ENCODE results near the gene VEZF1. TPM values are rescaled to one million over a fixed set of nuclear protein-coding genes. Genes with fewer than 3 reads are reported as not detected.
"Not testable (repeated sequence)": the region's sequence is repeated elsewhere in the genome, so short reads cannot be mapped to it uniquely, and the experiment has no call there.

Gene VEZF1
- total and polyA plus RNA-seq, 2 experiments from 2014 or later = 36.0 to 67.7 TPM

DNA sequence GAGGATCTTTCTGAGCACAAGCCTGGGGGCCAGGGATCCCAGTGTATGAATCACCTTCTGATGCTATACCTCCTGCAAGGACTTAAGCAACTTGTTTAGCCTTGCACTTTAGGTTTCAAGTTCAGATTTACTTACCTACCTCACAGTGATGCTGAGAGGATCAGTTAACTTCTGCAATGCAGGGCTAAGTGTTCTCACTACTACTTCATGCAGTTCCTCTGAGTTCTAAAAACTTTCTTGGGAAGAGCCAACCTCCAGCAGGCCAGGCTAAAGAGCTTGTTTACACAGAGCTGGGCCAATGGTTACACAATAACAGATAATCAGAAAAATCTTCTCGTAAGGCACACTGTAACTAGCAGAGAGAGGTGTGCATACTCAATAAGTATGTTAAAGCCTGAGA is 13.0 kb downstream of the VEZF1 start:
- H3K4me3 ChIP-seq = no peak overlapping the region
- H4K20me1 ChIP-seq (replicated peaks; ENCODE audit: insufficient read depth) = peaks cover 15% of the 10 kb centered on the region
- no peak overlapping the region for H3K27ac Mint-ChIP-seq
- ATAC-seq (no peak), DNase-seq (ENCODE audit: low spot score) (no peak)
- H3K4me1 ChIP-seq (ENCODE audit: insufficient read depth) = no peaks in the 10 kb centered on the region
- no peak overlapping the region for H3K4me2 ChIP-seq
- no peaks in the 10 kb centered on the region for H3K27me3 ChIP-seq (ENCODE audit: insufficient read depth)
- H3K79me2 ChIP-seq (replicated peaks; ENCODE audit: insufficient read depth) = peaks cover 6% of the 10 kb centered on the region
- H3K9me2 ChIP-seq (ENCODE audit: insufficient read depth) = no peaks in the 10 kb centered on the region
- H3K27ac ChIP-seq (ENCODE audit: low read depth) = no peak overlapping the region
- peaks cover 53% of the 10 kb centered on the region for H3K36me3 Mint-ChIP-seq (ENCODE audit: low read depth)
- H3F3A ChIP-seq (replicated peaks; ENCODE audit: low read depth) = 0 out of 2 replicates have a peak, but pooled peaks cover 10% of the 10 kb centered on the region
- no peaks in the 10 kb centered on the region for H3K4me1 Mint-ChIP-seq
- H2AFZ ChIP-seq = no peak overlapping the region
- no peaks in the 10 kb centered on the region for H3K9me3 Mint-ChIP-seq
- peaks cover 5% of the 10 kb centered on the region for H3K27me3 Mint-ChIP-seq (ENCODE audit: insufficient read depth, low read depth, poor library complexity)
- peaks cover 43% of the 10 kb centered on the region; the same call in 1 of the 2 replicates for H3K36me3 ChIP-seq (ENCODE audit: insufficient read depth)
- H3K4me3 Mint-ChIP-seq = no peak overlapping the region
- no peak for TF ChIP-seq ZNF114 (CRISPR knock-in tag; IDR thresholded peaks at IDR 0.05)

DNA sequence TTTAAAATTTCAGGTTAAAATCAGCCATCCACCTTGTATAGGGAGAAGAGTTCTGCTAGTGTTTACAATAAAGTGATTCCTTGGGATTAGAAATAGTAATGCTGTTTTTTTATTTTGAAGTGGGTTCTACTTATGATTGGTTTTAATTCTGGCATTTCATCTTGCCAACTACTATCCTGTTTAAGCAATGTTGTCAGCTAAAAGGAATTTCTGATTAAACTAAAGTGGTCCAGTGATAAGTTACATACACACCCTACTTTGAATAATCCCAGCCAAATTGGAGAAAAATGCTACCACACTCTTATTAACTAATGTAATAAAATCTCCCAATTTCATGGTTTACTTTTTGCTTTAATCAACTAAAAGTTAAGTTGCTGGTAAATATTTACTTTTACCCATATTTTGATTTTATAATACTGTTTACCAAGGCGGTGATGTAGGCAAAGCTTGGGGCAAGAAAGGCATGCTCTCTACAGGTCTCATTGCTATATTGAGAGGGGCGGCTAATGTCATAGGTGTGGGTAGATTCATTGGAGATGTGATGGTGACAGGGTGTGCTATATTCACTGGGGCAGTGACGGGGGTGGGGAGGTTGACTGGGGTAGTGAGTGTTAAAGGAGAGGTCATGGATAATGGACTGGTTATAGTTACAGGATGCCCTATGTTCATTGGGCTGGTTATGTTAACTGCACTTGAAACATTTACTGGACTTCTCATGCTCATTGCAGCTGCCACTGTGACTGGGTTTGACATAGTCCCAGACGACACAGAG is 13.8 kb downstream of the VEZF1 start:
- H4K20me1 ChIP-seq (replicated peaks; ENCODE audit: insufficient read depth) = peaks cover 15% of the 10 kb centered on the region
- H3K27me3 ChIP-seq (ENCODE audit: insufficient read depth); H3F3A ChIP-seq (replicated peaks; ENCODE audit: low read depth); H3K27ac ChIP-seq (ENCODE audit: low read depth); H3K9me2 ChIP-seq (ENCODE audit: insufficient read depth); DNase-seq (ENCODE audit: low spot score); ATAC-seq; H3K4me1 ChIP-seq (ENCODE audit: insufficient read depth); H2AFZ ChIP-seq; H3K4me2 ChIP-seq; H3K9me3 Mint-ChIP-seq; H3K4me3 ChIP-seq; H3K27me3 Mint-ChIP-seq (ENCODE audit: insufficient read depth, low read depth, poor library complexity); H3K27ac Mint-ChIP-seq; H3K4me1 Mint-ChIP-seq; H3K79me2 ChIP-seq (replicated peaks; ENCODE audit: insufficient read depth); H3K4me3 Mint-ChIP-seq: not testable (repeated sequence)
- H3K36me3 ChIP-seq (ENCODE audit: insufficient read depth) = peaks cover 36% of the 10 kb centered on the region; the same call in 1 of the 2 replicates
- peaks cover 49% of the 10 kb centered on the region for H3K36me3 Mint-ChIP-seq (ENCODE audit: low read depth)

DNA sequence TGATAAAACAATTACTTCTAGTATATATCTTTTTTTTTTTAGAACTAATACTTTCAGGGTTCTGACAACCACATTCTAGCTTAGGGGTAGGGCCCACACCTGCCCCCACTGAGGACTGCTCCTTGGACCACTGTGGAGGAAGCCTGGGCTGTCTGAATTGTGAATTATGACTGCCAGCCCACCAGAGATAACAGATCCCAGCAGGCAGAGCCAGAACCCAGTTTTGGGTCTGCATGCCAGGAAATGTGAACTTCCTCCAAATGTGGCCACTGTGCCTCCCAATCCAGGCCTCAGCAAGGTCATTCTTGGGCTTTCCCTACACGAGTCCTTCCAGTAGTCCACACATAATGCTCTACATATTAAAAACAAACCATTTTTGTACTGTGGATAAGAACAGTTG is 15.9 kb downstream of the VEZF1 start:
- no peaks in the 10 kb centered on the region; the same call in 1 of the 2 replicates for H3K79me2 ChIP-seq (replicated peaks; ENCODE audit: insufficient read depth)
- peaks cover 3% of the 10 kb centered on the region; the same call in 1 of the 2 replicates for H3K4me1 ChIP-seq (ENCODE audit: insufficient read depth)
- Mint-ChIP-seq H3K9me3 (no peaks in the 10 kb centered on the region), H3K4me1 (peaks cover 10% of the 10 kb centered on the region; the same call in 2 of the 3 replicates), H3K27ac (no peak overlapping the region), H3K36me3 (ENCODE audit: low read depth) (peaks cover 34% of the 10 kb centered on the region), H3K27me3 (ENCODE audit: insufficient read depth, low read depth, poor library complexity) (peaks cover 2% of the 10 kb centered on the region), H3K4me3 (no peak overlapping the region)
- peaks cover 11% of the 10 kb centered on the region for H4K20me1 ChIP-seq (replicated peaks; ENCODE audit: insufficient read depth)
- H3K36me3 ChIP-seq (ENCODE audit: insufficient read depth) = peaks cover 20% of the 10 kb centered on the region; the same call in 1 of the 2 replicates
- H3K27ac ChIP-seq (ENCODE audit: low read depth) = no peak overlapping the region
- DNase-seq (ENCODE audit: low spot score) (no peak), ATAC-seq (no peak)
- H3K4me2 ChIP-seq = no peak overlapping the region
- no peaks in the 10 kb centered on the region for H3K27me3 ChIP-seq (ENCODE audit: insufficient read depth)
- H2AFZ ChIP-seq = no peak overlapping the region
- no peaks in the 10 kb centered on the region for H3K9me2 ChIP-seq (ENCODE audit: insufficient read depth)
- H3F3A ChIP-seq (replicated peaks; ENCODE audit: low read depth) = 0 out of 2 replicates have a peak, but pooled peaks cover 10% of the 10 kb centered on the region
- no peak overlapping the region for H3K4me3 ChIP-seq
- TF ChIP-seq JUNB (IDR thresholded peaks at IDR 0.05; ENCODE audit: unreplicated experiment) = no peak
- TF ChIP-seq ZNF114 (CRISPR knock-in tag; IDR thresholded peaks at IDR 0.05) = no peak
- TF ChIP-seq, protein P1, sequence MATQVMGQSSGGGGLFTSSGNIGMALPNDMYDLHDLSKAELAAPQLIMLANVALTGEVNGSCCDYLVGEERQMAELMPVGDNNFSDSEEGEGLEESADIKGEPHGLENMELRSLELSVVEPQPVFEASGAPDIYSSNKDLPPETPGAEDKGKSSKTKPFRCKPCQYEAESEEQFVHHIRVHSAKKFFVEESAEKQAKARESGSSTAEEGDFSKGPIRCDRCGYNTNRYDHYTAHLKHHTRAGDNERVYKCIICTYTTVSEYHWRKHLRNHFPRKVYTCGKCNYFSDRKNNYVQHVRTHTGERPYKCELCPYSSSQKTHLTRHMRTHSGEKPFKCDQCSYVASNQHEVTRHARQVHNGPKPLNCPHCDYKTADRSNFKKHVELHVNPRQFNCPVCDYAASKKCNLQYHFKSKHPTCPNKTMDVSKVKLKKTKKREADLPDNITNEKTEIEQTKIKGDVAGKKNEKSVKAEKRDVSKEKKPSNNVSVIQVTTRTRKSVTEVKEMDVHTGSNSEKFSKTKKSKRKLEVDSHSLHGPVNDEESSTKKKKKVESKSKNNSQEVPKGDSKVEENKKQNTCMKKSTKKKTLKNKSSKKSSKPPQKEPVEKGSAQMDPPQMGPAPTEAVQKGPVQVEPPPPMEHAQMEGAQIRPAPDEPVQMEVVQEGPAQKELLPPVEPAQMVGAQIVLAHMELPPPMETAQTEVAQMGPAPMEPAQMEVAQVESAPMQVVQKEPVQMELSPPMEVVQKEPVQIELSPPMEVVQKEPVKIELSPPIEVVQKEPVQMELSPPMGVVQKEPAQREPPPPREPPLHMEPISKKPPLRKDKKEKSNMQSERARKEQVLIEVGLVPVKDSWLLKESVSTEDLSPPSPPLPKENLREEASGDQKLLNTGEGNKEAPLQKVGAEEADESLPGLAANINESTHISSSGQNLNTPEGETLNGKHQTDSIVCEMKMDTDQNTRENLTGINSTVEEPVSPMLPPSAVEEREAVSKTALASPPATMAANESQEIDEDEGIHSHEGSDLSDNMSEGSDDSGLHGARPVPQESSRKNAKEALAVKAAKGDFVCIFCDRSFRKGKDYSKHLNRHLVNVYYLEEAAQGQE (IDR thresholded peaks at IDR 0.05; ENCODE audit: unreplicated experiment) = no peak
- no peak for TF ChIP-seq POLR2AphosphoS5 (IDR thresholded peaks at IDR 0.05; ENCODE audit: low read depth)
- no peak for TF ChIP-seq ZNF331 (CRISPR knock-in tag; IDR thresholded peaks at IDR 0.05; ENCODE audit: low read depth)
- TF ChIP-seq, protein P2, sequence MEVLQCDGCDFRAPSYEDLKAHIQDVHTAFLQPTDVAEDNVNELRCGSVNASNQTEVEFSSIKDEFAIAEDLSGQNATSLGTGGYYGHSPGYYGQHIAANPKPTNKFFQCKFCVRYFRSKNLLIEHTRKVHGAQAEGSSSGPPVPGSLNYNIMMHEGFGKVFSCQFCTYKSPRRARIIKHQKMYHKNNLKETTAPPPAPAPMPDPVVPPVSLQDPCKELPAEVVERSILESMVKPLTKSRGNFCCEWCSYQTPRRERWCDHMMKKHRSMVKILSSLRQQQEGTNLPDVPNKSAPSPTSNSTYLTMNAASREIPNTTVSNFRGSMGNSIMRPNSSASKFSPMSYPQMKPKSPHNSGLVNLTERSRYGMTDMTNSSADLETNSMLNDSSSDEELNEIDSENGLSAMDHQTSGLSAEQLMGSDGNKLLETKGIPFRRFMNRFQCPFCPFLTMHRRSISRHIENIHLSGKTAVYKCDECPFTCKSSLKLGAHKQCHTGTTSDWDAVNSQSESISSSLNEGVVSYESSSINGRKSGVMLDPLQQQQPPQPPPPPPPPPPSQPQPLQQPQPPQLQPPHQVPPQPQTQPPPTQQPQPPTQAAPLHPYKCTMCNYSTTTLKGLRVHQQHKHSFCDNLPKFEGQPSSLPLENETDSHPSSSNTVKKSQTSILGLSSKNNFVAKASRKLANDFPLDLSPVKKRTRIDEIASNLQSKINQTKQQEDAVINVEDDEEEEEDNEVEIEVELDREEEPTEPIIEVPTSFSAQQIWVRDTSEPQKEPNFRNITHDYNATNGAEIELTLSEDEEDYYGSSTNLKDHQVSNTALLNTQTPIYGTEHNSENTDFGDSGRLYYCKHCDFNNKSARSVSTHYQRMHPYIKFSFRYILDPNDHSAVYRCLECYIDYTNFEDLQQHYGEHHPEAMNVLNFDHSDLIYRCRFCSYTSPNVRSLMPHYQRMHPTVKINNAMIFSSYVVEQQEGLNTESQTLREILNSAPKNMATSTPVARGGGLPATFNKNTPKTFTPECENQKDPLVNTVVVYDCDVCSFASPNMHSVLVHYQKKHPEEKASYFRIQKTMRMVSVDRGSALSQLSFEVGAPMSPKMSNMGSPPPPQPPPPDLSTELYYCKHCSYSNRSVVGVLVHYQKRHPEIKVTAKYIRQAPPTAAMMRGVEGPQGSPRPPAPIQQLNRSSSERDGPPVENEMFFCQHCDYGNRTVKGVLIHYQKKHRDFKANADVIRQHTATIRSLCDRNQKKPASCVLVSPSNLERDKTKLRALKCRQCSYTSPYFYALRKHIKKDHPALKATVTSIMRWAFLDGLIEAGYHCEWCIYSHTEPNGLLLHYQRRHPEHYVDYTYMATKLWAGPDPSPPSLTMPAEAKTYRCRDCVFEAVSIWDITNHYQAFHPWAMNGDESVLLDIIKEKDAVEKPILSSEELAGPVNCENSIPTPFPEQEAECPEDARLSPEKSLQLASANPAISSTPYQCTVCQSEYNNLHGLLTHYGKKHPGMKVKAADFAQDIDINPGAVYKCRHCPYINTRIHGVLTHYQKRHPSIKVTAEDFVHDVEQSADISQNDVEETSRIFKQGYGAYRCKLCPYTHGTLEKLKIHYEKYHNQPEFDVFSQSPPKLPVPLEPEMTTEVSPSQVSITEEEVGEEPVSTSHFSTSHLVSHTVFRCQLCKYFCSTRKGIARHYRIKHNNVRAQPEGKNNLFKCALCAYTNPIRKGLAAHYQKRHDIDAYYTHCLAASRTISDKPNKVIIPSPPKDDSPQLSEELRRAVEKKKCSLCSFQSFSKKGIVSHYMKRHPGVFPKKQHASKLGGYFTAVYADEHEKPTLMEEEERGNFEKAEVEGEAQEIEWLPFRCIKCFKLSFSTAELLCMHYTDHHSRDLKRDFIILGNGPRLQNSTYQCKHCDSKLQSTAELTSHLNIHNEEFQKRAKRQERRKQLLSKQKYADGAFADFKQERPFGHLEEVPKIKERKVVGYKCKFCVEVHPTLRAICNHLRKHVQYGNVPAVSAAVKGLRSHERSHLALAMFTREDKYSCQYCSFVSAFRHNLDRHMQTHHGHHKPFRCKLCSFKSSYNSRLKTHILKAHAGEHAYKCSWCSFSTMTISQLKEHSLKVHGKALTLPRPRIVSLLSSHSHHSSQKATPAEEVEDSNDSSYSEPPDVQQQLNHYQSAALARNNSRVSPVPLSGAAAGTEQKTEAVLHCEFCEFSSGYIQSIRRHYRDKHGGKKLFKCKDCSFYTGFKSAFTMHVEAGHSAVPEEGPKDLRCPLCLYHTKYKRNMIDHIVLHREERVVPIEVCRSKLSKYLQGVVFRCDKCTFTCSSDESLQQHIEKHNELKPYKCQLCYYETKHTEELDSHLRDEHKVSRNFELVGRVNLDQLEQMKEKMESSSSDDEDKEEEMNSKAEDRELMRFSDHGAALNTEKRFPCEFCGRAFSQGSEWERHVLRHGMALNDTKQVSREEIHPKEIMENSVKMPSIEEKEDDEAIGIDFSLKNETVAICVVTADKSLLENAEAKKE (CRISPR knock-in tag; IDR thresholded peaks at IDR 0.05) = no peak

Data from GM23338 (cell line).